ENCODE measurements around the gene GRIK4.

The GRIK4 gene

GRCh38 chr11:120710354-120711131, 199.0 kb downstream of the GRIK4 start:
- DNase-seq (ENCODE audit: low read depth) = peak; percentile 82
- no peak for TF ChIP-seq CTCF (conservative IDR thresholded peaks at IDR 0.05; ENCODE audit: low read length)
- H3K4me3 ChIP-seq (ENCODE audit: low read length) = no peak overlapping the region

DNA sequence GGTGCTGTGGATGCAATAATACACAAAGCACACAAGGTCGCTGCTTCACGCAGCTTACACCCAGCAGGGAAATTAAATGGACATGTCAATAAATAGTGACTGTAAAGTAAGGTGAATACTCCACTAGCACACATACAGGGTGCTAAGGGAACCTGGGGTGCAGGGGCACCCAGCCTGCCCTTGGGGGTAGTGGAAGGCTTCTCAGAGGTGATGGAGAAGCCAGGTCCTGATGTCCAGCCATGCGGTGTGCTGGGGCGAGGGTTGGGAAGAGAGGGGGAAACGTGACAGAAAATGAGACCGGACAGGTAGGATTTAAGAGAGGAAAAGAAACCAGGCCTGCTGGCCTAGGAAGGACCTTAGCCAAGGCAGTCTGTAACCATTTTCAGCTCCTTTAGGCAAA, 200.5 kb downstream of the GRIK4 start:
- DNase-seq (ENCODE audit: low read depth) = no peak
- no peak overlapping the region for H3K4me3 ChIP-seq (ENCODE audit: low read length)
- no peak for TF ChIP-seq CTCF (conservative IDR thresholded peaks at IDR 0.05; ENCODE audit: low read length)

DNA sequence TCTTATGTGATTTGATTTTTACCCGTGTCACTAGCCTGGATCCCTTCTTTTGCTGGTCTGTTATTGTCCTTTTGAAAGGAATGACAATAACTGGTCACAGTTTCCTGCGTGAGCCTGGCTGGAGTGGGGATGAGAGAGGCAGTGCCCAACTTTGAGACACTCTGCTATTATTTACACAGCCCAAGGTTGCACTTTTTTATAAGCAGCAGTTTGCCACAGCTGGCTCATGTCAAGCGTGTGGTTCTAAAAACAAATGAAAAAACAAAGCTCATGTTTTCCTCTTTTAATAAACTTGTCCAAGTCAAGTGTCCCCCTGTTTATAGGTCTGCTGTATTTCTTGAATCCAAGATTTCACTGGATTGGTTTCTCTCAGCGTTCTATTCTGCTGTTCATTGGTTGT, 201.3 kb downstream of the GRIK4 start:
- DNase-seq (ENCODE audit: low read depth) = no peak
- TF ChIP-seq CTCF (conservative IDR thresholded peaks at IDR 0.05; ENCODE audit: low read length) = no peak
- no peak overlapping the region for H3K4me3 ChIP-seq (ENCODE audit: low read length)

DNA sequence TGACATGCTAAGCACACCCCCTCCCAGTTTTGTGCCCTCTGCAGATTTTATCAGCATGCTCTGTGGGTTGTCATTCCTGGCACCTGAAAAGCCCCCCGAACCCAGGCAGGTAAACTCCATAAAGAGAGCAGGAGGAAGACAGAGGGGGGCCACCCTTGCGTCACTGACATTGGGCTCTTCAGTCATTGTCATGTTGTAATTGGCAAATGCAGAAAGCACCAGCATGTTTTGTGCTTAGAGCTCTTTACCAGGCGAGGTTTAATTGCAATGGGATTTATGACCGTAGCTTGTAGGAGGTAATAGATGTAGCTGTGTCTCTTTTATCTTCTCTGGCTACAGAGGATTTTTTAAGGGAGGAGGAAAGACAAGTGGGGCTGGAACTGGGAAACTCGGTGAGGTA, 201.7 kb downstream of the GRIK4 start:
- H3K4me3 ChIP-seq (ENCODE audit: low read length) = no peak overlapping the region
- no peak for TF ChIP-seq CTCF (conservative IDR thresholded peaks at IDR 0.05; ENCODE audit: low read length)
- no peak for DNase-seq (ENCODE audit: low read depth)

DNA sequence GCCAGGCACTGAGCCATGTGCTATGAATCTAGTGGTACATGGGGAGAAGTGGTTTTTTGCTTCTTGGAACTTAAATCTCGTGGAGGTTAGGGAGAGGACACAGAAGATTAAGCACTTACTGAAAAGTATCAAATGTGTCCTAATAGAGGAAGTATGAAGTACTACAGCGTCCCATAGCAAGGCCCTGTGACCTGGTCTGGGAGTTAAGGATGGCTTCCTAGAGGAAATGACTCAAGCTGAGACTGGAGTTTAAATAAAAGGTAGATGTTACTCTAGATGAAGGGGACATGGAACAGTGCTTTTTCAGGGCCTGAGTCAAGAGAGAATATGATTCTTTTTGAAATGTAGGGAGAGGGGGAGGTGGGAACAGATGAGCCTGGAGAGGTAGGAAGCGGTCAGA, 202.9 kb downstream of the GRIK4 start:
- DNase-seq (ENCODE audit: low read depth) = no peak
- no peak overlapping the region for H3K4me3 ChIP-seq (ENCODE audit: low read length)
- TF ChIP-seq CTCF (conservative IDR thresholded peaks at IDR 0.05; ENCODE audit: low read length) = no peak

- no peak for DNase-seq (ENCODE audit: low read depth)
- peak; percentile 54 for TF ChIP-seq CTCF (conservative IDR thresholded peaks at IDR 0.05; ENCODE audit: low read length)
- H3K4me3 ChIP-seq (ENCODE audit: low read length) = peak overlapping the region; percentile 7; the same call in 1 of the 2 replicates
Observed at GRCh38 chr11:120715239-120715638, 203.7 kb downstream of the GRIK4 start.

GRCh38 chr11:120717042-120717441, 205.5 kb downstream of the GRIK4 start:
- no peak overlapping the region for H3K4me3 ChIP-seq (ENCODE audit: low read length)
- TF ChIP-seq CTCF (conservative IDR thresholded peaks at IDR 0.05; ENCODE audit: low read length) = no peak
- DNase-seq (ENCODE audit: low read depth) = no peak
